Nephron (organoid): ENCODE data around the gene ARFGEF3.
"Not testable (repeated sequence)": the region's sequence is repeated elsewhere in the genome, so short reads cannot be mapped to it uniquely, and the experiment has no call there.

Experiments used
- H3K27ac Mint-ChIP-seq, 3 experiments: 2 replicates each; pipeline ENCODE4 v1.8.0; 2020; ENCODE audit warnings: mixed read lengths in 3 of 3, mild to moderate bottlenecking in 2 of 3, moderate library complexity in 1 of 3
- H3K27me3 Mint-ChIP-seq: 2 replicates; pipeline ENCODE4 v1.8.0; 2021; ENCODE audit warnings: low read depth, mild to moderate bottlenecking, moderate library complexity, mixed read lengths
- H3K36me3 Mint-ChIP-seq: 2 replicates; pipeline ENCODE4 v1.8.0; 2020; ENCODE audit warnings: low read depth, mixed read lengths
- H3K4me1 Mint-ChIP-seq: 2 replicates; pipeline ENCODE4 v1.8.0; 2020; ENCODE audit warnings: mixed read lengths
- H3K4me3 Mint-ChIP-seq, 3 experiments: 2 replicates each; pipeline ENCODE4 v1.8.0; 2020; ENCODE audit warnings: mild to moderate bottlenecking in 3 of 3, mixed read lengths in 3 of 3, moderate library complexity in 2 of 3
- H3K9me3 Mint-ChIP-seq: 2 replicates; pipeline ENCODE4 v1.8.0; 2020; ENCODE audit warnings: mixed read lengths
- CTCF ChIP-seq, 3 experiments: fragments of 200-600 bp; sonication (generic); IDR thresholded peaks; one replicate each; pipeline ENCODE4 v1.5.0; 2021; ENCODE audit warnings: antibody characterized with exemption in 3 of 3; ENCODE audit not compliant: unreplicated experiment in 3 of 3

ARFGEF3 gene

DNA sequence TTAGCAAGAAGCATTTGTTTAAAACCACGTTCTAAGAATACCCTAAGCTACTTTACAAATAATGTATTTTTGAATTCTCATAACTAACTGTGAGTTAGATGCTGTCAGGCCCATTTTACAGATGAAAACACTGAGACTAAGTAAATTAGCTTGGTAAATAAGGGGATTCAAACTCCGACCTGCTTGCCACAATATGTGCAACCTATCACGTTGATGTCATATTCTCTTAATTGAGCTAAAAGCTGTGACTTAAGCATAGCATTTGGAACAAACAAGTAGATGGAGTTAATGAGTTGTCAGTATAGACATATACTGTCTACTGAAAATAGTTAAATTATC lies 45.1 kb upstream of the ARFGEF3 start:
- no peak for TF ChIP-seq CTCF (IDR thresholded peaks at IDR 0.05; ENCODE audit: unreplicated experiment in 3 of 3)
- H3K27me3 Mint-ChIP-seq: peaks cover 13% of the 10 kb centered on the region
- peaks cover 17% of the 10 kb centered on the region for H3K4me1 Mint-ChIP-seq
- no peaks in the 10 kb centered on the region for H3K36me3 Mint-ChIP-seq
- no peak overlapping the region for H3K27ac Mint-ChIP-seq
- peaks cover 3% of the 10 kb centered on the region for H3K9me3 Mint-ChIP-seq
- H3K4me3 Mint-ChIP-seq: no peak overlapping the region

DNA sequence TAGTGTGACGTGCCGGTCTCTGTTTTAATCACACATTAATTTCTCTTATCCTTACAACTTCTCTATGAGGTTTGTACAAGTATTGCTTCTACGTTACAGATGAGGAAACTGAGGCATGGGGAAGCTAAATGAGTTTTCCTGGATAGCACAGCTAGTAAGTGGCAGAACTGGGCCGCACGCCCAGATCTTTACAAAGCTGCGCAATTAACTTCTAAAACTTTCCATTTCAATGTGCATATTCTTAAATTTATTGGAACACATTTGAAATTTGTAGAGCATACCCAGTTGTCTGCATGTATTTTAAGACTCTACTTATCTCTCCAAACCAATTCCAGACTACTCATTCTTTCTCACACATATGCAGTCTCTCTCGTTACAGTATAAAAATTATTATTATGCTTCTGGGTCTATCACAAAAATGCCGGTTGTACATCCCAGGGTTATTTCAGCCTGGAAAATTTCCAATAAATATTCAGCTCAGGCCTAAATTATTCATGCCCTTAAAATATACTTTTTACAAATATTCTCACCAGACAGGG lies 44.3 kb upstream of the ARFGEF3 start:
- Mint-ChIP-seq H3K4me1 (peaks cover 17% of the 10 kb centered on the region), H3K27me3 (peaks cover 13% of the 10 kb centered on the region), H3K27ac (no peak overlapping the region), H3K4me3 (no peak overlapping the region), H3K9me3 (peaks cover 3% of the 10 kb centered on the region), H3K36me3 (no peaks in the 10 kb centered on the region)
- no peak for TF ChIP-seq CTCF (IDR thresholded peaks at IDR 0.05; ENCODE audit: unreplicated experiment in 3 of 3)

DNA sequence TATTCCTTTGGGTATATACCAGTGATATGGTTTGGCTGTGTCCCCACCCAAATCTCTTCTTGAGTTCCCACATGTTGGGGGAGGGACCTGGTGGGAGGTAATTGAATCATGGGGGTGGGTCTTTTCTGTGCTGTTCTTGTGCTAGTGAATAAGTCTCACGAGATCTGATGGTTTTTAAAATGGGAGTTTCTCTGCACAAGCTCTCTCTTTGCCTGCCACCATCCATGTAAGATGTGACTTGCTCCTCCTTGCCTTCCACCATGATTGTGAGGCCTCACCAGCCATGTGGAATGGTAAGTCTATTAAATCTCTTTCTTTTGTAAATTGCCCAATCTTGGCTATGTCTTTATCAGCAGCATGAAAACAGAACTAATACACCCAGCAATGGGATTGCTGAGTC lies 42.5 kb upstream of the ARFGEF3 start:
- H3K36me3 Mint-ChIP-seq, H3K9me3 Mint-ChIP-seq, H3K27me3 Mint-ChIP-seq, H3K27ac Mint-ChIP-seq, H3K4me3 Mint-ChIP-seq: not testable (repeated sequence)
- peaks cover 17% of the 10 kb centered on the region for H3K4me1 Mint-ChIP-seq

- Mint-ChIP-seq H3K4me3 (no peak overlapping the region), H3K36me3 (no peaks in the 10 kb centered on the region)
Observed at GRCh38 chr6:138119976-138120375, 41.8 kb upstream of the ARFGEF3 start.

DNA sequence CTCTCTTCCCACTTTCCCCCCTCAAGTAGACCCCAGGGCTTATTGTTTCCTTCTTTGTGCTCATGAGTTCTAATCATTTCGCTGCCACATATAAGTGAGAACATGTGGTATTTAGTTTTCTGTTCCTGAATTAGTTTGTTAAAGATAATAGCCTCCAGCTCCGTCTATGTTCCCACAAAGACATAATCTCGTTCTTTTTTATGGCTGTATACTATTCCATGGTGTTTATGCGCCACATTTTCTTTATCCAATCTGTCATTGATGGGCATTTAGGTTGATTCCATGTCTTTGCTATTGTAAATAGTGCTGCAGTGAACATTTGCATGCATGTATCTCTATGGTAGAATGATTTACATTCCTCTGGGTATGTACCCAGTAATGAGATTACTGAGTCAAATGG lies 37.6 kb upstream of the ARFGEF3 start:
- no peak for TF ChIP-seq CTCF (IDR thresholded peaks at IDR 0.05; ENCODE audit: unreplicated experiment in 3 of 3)
- H3K4me1 Mint-ChIP-seq: no peaks in the 10 kb centered on the region
- no peaks in the 10 kb centered on the region for H3K27me3 Mint-ChIP-seq
- H3K4me3 Mint-ChIP-seq: no peak overlapping the region
- no peak overlapping the region for H3K27ac Mint-ChIP-seq
- peaks cover 12% of the 10 kb centered on the region for H3K9me3 Mint-ChIP-seq
- H3K36me3 Mint-ChIP-seq: no peaks in the 10 kb centered on the region

More at GRCh38 chr6:138119976-138120375, 41.8 kb upstream of the ARFGEF3 start:
- Mint-ChIP-seq H3K4me1 (peaks cover 10% of the 10 kb centered on the region), H3K27ac (no peak overlapping the region), H3K27me3 (peaks cover 4% of the 10 kb centered on the region), H3K9me3 (peaks cover 6% of the 10 kb centered on the region)
- TF ChIP-seq CTCF (IDR thresholded peaks at IDR 0.05; ENCODE audit: unreplicated experiment in 3 of 3): no peak

- Mint-ChIP-seq H3K4me1 (no peaks in the 10 kb centered on the region), H3K27me3 (no peaks in the 10 kb centered on the region), H3K27ac (no peak overlapping the region), H3K36me3 (no peaks in the 10 kb centered on the region), H3K4me3 (no peak overlapping the region), H3K9me3 (peaks cover 9% of the 10 kb centered on the region)
- TF ChIP-seq CTCF (IDR thresholded peaks at IDR 0.05; ENCODE audit: unreplicated experiment in 3 of 3): no peak
Observed at GRCh38 chr6:138128096-138128495, 33.6 kb upstream of the ARFGEF3 start.
